GM19452 (cell line): ENCODE measurements around the gene GRID1.
"Not testable (repeated sequence)": the region's sequence is repeated elsewhere in the genome, so short reads cannot be mapped to it uniquely, and the experiment has no call there.

Source experiments
- ATAC-seq: cut with Tn5 transposase; IDR thresholded peaks from one replicate; pipeline ENCODE4 v1.9.1; 2021; ENCODE audit not compliant: unreplicated experiment

Gene GRID1

GRCh38 chr10:86092311-86092710 is 274.3 kb downstream of the GRID1 start:
- ATAC-seq, result not testable (repeated sequence)

GRCh38 chr10:86091216-86091615 is 275.4 kb downstream of the GRID1 start:
- no peak for ATAC-seq

GRCh38 chr10:86090807-86091206 is 275.8 kb downstream of the GRID1 start:
- ATAC-seq, result no peak

- no peak for ATAC-seq
Observed at GRCh38 chr10:86087716-86088115, 278.9 kb downstream of the GRID1 start.

- no peak for ATAC-seq
Observed at GRCh38 chr10:86086418-86086817, 280.2 kb downstream of the GRID1 start.

GRCh38 chr10:86085686-86086085 is 280.9 kb downstream of the GRID1 start:
- no peak for ATAC-seq

GRCh38 chr10:86085136-86085535 is 281.5 kb downstream of the GRID1 start:
- no peak for ATAC-seq

GRCh38 chr10:86084585-86084984 is 282.0 kb downstream of the GRID1 start:
- no peak for ATAC-seq

- no peak for ATAC-seq
Observed at GRCh38 chr10:86083664-86084175, 282.9 kb downstream of the GRID1 start.

GRCh38 chr10:86083206-86083605 is 283.4 kb downstream of the GRID1 start:
- ATAC-seq, result no peak

- ATAC-seq, result no peak
Observed at GRCh38 chr10:86082556-86082955, 284.0 kb downstream of the GRID1 start.

GRCh38 chr10:86079088-86079487 is 287.5 kb downstream of the GRID1 start:
- ATAC-seq, result no peak

GRCh38 chr10:86078639-86079035 is 288.0 kb downstream of the GRID1 start:
- no peak for ATAC-seq

GRCh38 chr10:86077871-86078638 is 288.5 kb downstream of the GRID1 start:
- no peak for ATAC-seq

GRCh38 chr10:86077271-86077670 is 289.3 kb downstream of the GRID1 start:
- no peak for ATAC-seq

GRCh38 chr10:86076497-86076896 is 290.1 kb downstream of the GRID1 start:
- not testable (repeated sequence) for ATAC-seq

GRCh38 chr10:86075512-86075911 is 291.1 kb downstream of the GRID1 start:
- no peak for ATAC-seq

- no peak for ATAC-seq
Observed at GRCh38 chr10:86074294-86074693, 292.3 kb downstream of the GRID1 start.

GRCh38 chr10:86073199-86073977 is 293.2 kb downstream of the GRID1 start:
- ATAC-seq, result no peak

- no peak for ATAC-seq
Observed at GRCh38 chr10:86072413-86072812, 294.2 kb downstream of the GRID1 start.

GRCh38 chr10:86071758-86072157 is 294.8 kb downstream of the GRID1 start:
- no peak for ATAC-seq

GRCh38 chr10:86071145-86071544 is 295.4 kb downstream of the GRID1 start:
- ATAC-seq, result no peak
